H9 (cell line): ENCODE results near the gene RASGRF2. TPM values are rescaled to one million over a fixed set of nuclear protein-coding genes. Genes with fewer than 3 reads are reported as not detected.

ENCODE experiments used
- DNase-seq: peaks from one replicate; pipeline ENCODE4 v3.0.0-alpha.2; 2017
- H2AFZ ChIP-seq: one replicate; pipeline ENCODE4 v1.6.1; 2013; ENCODE audit warnings: mild to moderate bottlenecking, low read length, control low read depth, moderate library complexity
- H2AK5ac ChIP-seq: 2 replicates; pipeline ENCODE4 v1.6.1; 2013; ENCODE audit warnings: low read length, control low read depth, mixed read lengths; ENCODE audit not compliant: insufficient read length
- H2BK120ac ChIP-seq: one replicate; pipeline ENCODE4 v1.6.1; 2013; ENCODE audit warnings: low read depth, mild to moderate bottlenecking, low read length, control low read depth, inconsistent platforms; ENCODE audit not compliant: poor library complexity, severe bottlenecking
- H2BK12ac ChIP-seq: 2 replicates; pipeline ENCODE4 v1.6.1; 2013; ENCODE audit warnings: low read length, control low read depth, mixed read lengths, low read depth; ENCODE audit not compliant: insufficient read length
- H2BK15ac ChIP-seq: 2 replicates; pipeline ENCODE4 v1.6.1; 2013; ENCODE audit warnings: low read depth, low read length, control low read depth
- H2BK20ac ChIP-seq: one replicate; pipeline ENCODE4 v1.6.1; 2013; ENCODE audit warnings: low read depth, mild to moderate bottlenecking, low read length, control low read depth, inconsistent platforms; ENCODE audit not compliant: poor library complexity, severe bottlenecking
- H2BK5ac ChIP-seq: 2 replicates; pipeline ENCODE4 v1.6.1; 2013; ENCODE audit warnings: low read length, control low read depth, mixed read lengths; ENCODE audit not compliant: insufficient read length
- H3K14ac ChIP-seq: 2 replicates; pipeline ENCODE4 v1.6.1; 2013; ENCODE audit warnings: low read length, control low read depth; ENCODE audit not compliant: insufficient read depth
- H3K18ac ChIP-seq: 2 replicates; pipeline ENCODE4 v1.6.1; 2013; ENCODE audit warnings: low read depth, mild to moderate bottlenecking, mixed read lengths, low read length, control low read depth; ENCODE audit not compliant: insufficient read length
- H3K23ac ChIP-seq: 2 replicates; pipeline ENCODE4 v1.6.1; 2013; ENCODE audit warnings: low read length, control low read depth, mixed read lengths, low read depth; ENCODE audit not compliant: insufficient read length
- H3K23me2 ChIP-seq: 2 replicates; pipeline ENCODE4 v1.6.1; 2013; ENCODE audit warnings: low read depth, mild to moderate bottlenecking, mixed read lengths, low read length, control low read depth; ENCODE audit not compliant: insufficient read length, poor library complexity, severe bottlenecking
- H3K27ac ChIP-seq: 2 replicates; pipeline ENCODE4 v1.5.1; 2013; ENCODE audit warnings: low read length, control low read depth, mixed read lengths, low read depth; ENCODE audit not compliant: insufficient read length
- H3K27me3 ChIP-seq: 2 replicates; pipeline ENCODE4 v1.6.1; 2013; ENCODE audit warnings: low read length, control low read depth, inconsistent platforms; ENCODE audit not compliant: insufficient read depth
- H3K4ac ChIP-seq: 2 replicates; pipeline ENCODE4 v1.6.1; 2013; ENCODE audit warnings: low read depth, mild to moderate bottlenecking, control low read depth, inconsistent platforms, low read length, moderate library complexity
- H3K4me1 ChIP-seq: 2 replicates; pipeline ENCODE4 v1.6.1; 2013; ENCODE audit warnings: low read length, control low read depth, inconsistent platforms; ENCODE audit not compliant: insufficient read depth
- H3K4me2 ChIP-seq: 2 replicates; pipeline ENCODE4 v1.6.1; 2013; ENCODE audit warnings: low read length, control low read depth, mixed read lengths; ENCODE audit not compliant: insufficient read length, insufficient read depth
- H3K56ac ChIP-seq: 2 replicates; pipeline ENCODE4 v1.6.1; 2013; ENCODE audit warnings: low read depth, mild to moderate bottlenecking, mixed read lengths, low read length, control low read depth; ENCODE audit not compliant: insufficient read length
- H3K79me1 ChIP-seq: 2 replicates; pipeline ENCODE4 v1.6.1; 2013; ENCODE audit warnings: low read depth, mild to moderate bottlenecking, moderate library complexity, low read length, control low read depth, inconsistent platforms; ENCODE audit not compliant: insufficient read depth, poor library complexity, severe bottlenecking
- H3K79me2 ChIP-seq: 2 replicates; pipeline ENCODE4 v1.6.1; 2013; ENCODE audit warnings: low read length, control low read depth, inconsistent platforms; ENCODE audit not compliant: insufficient read depth
- H3K9ac ChIP-seq: 2 replicates; pipeline ENCODE4 v1.6.1; 2013; ENCODE audit warnings: low read length, control low read depth, mixed read lengths; ENCODE audit not compliant: insufficient read length; ENCODE audit errors: extremely low read depth
- H3K9me3 ChIP-seq: one replicate; pipeline ENCODE4 v1.6.1; 2013; ENCODE audit warnings: low read depth, low read length, inconsistent platforms; ENCODE audit not compliant: control insufficient read depth
- H3T11ph ChIP-seq: one replicate; pipeline ENCODE4 v1.6.1; 2013; ENCODE audit warnings: mild to moderate bottlenecking, low read length, control low read depth, inconsistent platforms
- H4K20me1 ChIP-seq: one replicate; pipeline ENCODE4 v1.6.1; 2013; ENCODE audit not compliant: control insufficient read depth, insufficient read length, insufficient read depth
- H4K5ac ChIP-seq: 2 replicates; pipeline ENCODE4 v1.6.1; 2013; ENCODE audit warnings: low read depth, mild to moderate bottlenecking, mixed read lengths, low read length, control low read depth; ENCODE audit not compliant: insufficient read length
- H4K8ac ChIP-seq: replicated peaks from 2 replicates; pipeline ENCODE4 v1.6.1; 2013; ENCODE audit warnings: low read length, control low read depth, mixed read lengths, low read depth; ENCODE audit not compliant: insufficient read length
- H4K91ac ChIP-seq: 2 replicates; pipeline ENCODE4 v1.6.1; 2013; ENCODE audit warnings: low read depth, mild to moderate bottlenecking, moderate library complexity, mixed read lengths, low read length, control low read depth; ENCODE audit not compliant: insufficient read length
- H3K27ac Mint-ChIP-seq, 3 experiments: 2 replicates in 2 of 3; 3 replicates in 1 of 3; pipeline ENCODE4 v1.8.0; 2020 to 2021; ENCODE audit warnings: mixed read lengths in 3 of 3, mild to moderate bottlenecking in 1 of 3, moderate library complexity in 1 of 3
- H3K27me3 Mint-ChIP-seq: 2 replicates; pipeline ENCODE4 v1.8.0; 2021; ENCODE audit warnings: low read depth, mild to moderate bottlenecking, moderate library complexity, mixed read lengths
- H3K36me3 Mint-ChIP-seq, 3 experiments: 2 replicates in 2 of 3; 3 replicates in 1 of 3; pipeline ENCODE4 v1.8.0; 2020 to 2021; ENCODE audit warnings: low read depth in 3 of 3, mixed read lengths in 3 of 3; ENCODE audit not compliant: insufficient read depth in 1 of 3
- H3K4me1 Mint-ChIP-seq, 2 experiments: 2 replicates each; pipeline ENCODE4 v1.8.0; 2020; ENCODE audit warnings: mixed read lengths in 2 of 2
- H3K4me3 Mint-ChIP-seq, 2 experiments: 2 replicates in 1 of 2; 3 replicates in 1 of 2; pipeline ENCODE4 v1.8.0; 2020 to 2021; ENCODE audit warnings: mild to moderate bottlenecking in 2 of 2, mixed read lengths in 2 of 2, moderate library complexity in 1 of 2
- H3K9me3 Mint-ChIP-seq, 2 experiments: 2 replicates in 1 of 2; 3 replicates in 1 of 2; pipeline ENCODE4 v1.8.0; 2020; ENCODE audit warnings: mild to moderate bottlenecking in 2 of 2, mixed read lengths in 2 of 2, moderate library complexity in 1 of 2
- WGBS: extraction: QIAGEN DNeasy Blood & Tissue Kit; methylation state at CpG from one replicate; pipeline ENCODE4 v1.1.7; 2013; ENCODE audit warnings: missing lambda C conversion rate, low lambda C conversion rate, mixed read lengths; ENCODE audit not compliant: insufficient read length; ENCODE audit errors: extremely low coverage; 5-methylcytosine and 5-hydroxymethylcytosine counted together
- total RNA-seq: library from RNA; stranded (reverse); gene quantifications from 2 replicates; pipeline ENCODE4 v1.2.1, GENCODE V29; 2021
- TF ChIP-seq, protein P1 (sequence below): fragments of 200-600 bp; sonication (generic); conservative IDR thresholded peaks from 3 replicates; pipeline ENCODE4 v1.8.0; 2021; ENCODE audit warnings: antibody characterized with exemption, mild to moderate bottlenecking

Gene RASGRF2
- total RNA-seq, 1 experiment from 2014 or later: 13.5 TPM

- H3K56ac ChIP-seq: no peak overlapping the region
- Mint-ChIP-seq H3K9me3 (no peaks in the 10 kb centered on the region), H3K4me3 (no peak overlapping the region), H3K36me3 (no peaks in the 10 kb centered on the region), H3K27ac (peak overlapping the region in 1 of 3 experiments; percentile 6; a peak in 2 of 7 replicates), H3K4me1 (peaks cover 10 to 19% of the 10 kb centered on the region in 2 experiments), H3K27me3 (no peaks in the 10 kb centered on the region)
- no peak overlapping the region for H2BK15ac ChIP-seq
- H3K14ac ChIP-seq: no peak overlapping the region
- H2BK12ac ChIP-seq: no peak overlapping the region
- H3K27me3 ChIP-seq: no peaks in the 10 kb centered on the region
- no peak overlapping the region for H2AK5ac ChIP-seq
- H3K4me2 ChIP-seq: no peak overlapping the region
- TF ChIP-seq, protein P1, sequence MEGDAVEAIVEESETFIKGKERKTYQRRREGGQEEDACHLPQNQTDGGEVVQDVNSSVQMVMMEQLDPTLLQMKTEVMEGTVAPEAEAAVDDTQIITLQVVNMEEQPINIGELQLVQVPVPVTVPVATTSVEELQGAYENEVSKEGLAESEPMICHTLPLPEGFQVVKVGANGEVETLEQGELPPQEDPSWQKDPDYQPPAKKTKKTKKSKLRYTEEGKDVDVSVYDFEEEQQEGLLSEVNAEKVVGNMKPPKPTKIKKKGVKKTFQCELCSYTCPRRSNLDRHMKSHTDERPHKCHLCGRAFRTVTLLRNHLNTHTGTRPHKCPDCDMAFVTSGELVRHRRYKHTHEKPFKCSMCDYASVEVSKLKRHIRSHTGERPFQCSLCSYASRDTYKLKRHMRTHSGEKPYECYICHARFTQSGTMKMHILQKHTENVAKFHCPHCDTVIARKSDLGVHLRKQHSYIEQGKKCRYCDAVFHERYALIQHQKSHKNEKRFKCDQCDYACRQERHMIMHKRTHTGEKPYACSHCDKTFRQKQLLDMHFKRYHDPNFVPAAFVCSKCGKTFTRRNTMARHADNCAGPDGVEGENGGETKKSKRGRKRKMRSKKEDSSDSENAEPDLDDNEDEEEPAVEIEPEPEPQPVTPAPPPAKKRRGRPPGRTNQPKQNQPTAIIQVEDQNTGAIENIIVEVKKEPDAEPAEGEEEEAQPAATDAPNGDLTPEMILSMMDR: no peak
- H2BK120ac ChIP-seq: no peak overlapping the region
- no peak overlapping the region for H4K5ac ChIP-seq
- H3K9ac ChIP-seq: no peak overlapping the region
- no peak overlapping the region for H3K27ac ChIP-seq
- H3T11ph ChIP-seq: no peak overlapping the region
- peaks cover 12% of the 10 kb centered on the region; the same call in 1 of the 2 replicates for H3K4me1 ChIP-seq
- H4K20me1 ChIP-seq: no peaks in the 10 kb centered on the region
- no peak for DNase-seq
- no peak overlapping the region for H4K91ac ChIP-seq
- H3K23ac ChIP-seq: no peak overlapping the region
- no peaks in the 10 kb centered on the region for H3K23me2 ChIP-seq
- no peak overlapping the region for H2BK20ac ChIP-seq
- no peaks in the 10 kb centered on the region for H3K9me3 ChIP-seq
- H3K4ac ChIP-seq: no peak overlapping the region
- peaks cover 18% of the 10 kb centered on the region; the same call in 1 of the 2 replicates for H3K79me2 ChIP-seq
- H3K79me1 ChIP-seq: no peaks in the 10 kb centered on the region
- no CpG with 5 or more reads among the region's 5 CpGs for WGBS
- no peak overlapping the region for H3K18ac ChIP-seq
- H2AFZ ChIP-seq: no peak overlapping the region
- no peak overlapping the region for H4K8ac ChIP-seq
- H2BK5ac ChIP-seq: no peak overlapping the region
Measured at GRCh38 chr5:80975065-80975464, 14.9 kb downstream of the RASGRF2 start.
